AG08395 (cell line): ENCODE data around the gene AQP12B.
"Not testable (repeated sequence)": the region's sequence is repeated elsewhere in the genome, so short reads cannot be mapped to it uniquely, and the experiment has no call there.

Experiments used
- DNase-seq: peaks from one replicate; pipeline ENCODE4 v3.0.0; 2012; ENCODE audit warnings: mixed read lengths, low spot score

Gene AQP12B

GRCh38 chr2:240701091-240701735 lies 18.5 kb upstream of the AQP12B start:
- no peak for DNase-seq

GRCh38 chr2:240700616-240701015 lies 17.9 kb upstream of the AQP12B start:
- DNase-seq = not testable (repeated sequence)

GRCh38 chr2:240699835-240700234 lies 17.1 kb upstream of the AQP12B start:
- not testable (repeated sequence) for DNase-seq

DNA sequence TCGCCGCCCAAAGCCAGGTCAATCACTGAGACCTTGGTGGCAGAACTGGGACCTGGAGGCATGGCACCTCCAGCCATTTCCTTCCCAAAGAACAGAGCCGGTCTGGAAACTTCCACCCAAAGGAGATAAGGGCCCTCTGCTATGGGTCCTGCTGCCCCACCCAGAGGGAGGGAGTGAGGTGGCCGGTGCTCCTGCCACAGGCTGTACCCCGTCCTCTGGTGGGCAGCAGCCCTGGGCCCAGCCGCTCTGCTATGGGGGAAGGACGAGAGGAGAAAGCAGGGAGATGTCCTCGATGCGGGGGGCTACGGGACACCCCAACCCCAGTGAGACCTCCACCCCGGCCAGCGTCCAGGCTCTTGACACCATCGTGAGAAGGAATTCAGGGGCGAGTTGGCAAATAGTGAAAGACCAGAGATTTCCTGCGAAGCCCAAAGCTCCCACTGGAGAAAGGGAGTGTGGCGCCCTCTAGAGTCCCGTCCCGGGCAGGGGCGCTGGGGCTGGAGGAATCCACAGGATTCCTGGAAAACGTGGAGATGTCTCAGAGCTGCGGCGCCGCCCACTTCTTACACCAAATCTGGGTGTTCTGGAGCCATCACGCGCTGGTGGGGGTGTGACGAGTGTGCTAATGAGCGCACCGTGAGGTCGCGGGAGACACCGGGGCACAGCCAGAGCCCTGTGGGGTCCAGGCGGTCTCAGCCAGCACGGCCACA lies 16.3 kb upstream of the AQP12B start:
- DNase-seq = not testable (repeated sequence)

- DNase-seq = not testable (repeated sequence)
These were observed 13.8 kb upstream of the AQP12B start for GRCh38 chr2:240696469-240696868.

- not testable (repeated sequence) for DNase-seq
These were observed 12.9 kb upstream of the AQP12B start for GRCh38 chr2:240695593-240695992.

DNA sequence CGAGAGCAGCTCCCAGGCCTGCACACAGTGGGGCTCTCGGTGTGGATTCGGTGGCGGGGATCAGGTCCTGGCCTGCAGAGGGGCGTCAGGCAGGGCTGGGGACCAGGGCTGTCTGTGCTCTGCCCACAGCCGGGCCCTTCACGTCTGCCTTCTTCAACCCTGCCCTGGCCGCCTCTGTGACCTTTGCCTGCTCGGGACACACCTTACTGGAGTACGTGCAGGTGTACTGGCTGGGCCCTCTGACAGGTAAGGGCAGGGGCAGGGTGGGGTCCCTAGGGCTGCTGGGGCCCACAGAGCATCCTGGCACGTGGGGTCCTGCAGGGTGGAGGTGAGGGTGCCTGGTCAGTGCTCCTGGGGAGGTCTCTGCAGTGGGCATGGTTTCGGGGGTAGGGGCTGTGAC lies 11.6 kb upstream of the AQP12B start:
- DNase-seq = not testable (repeated sequence)

- DNase-seq = not testable (repeated sequence)
These were observed 10.2 kb upstream of the AQP12B start for GRCh38 chr2:240692583-240693561.

GRCh38 chr2:240691631-240692420 lies 9.1 kb upstream of the AQP12B start, which contains the start of gene AQP12A:
Gene AQP12A, plus strand, starts transcription at chr2:240691866. Its CDS starts 48 bp downstream, at chr2:240691914.
- DNase-seq = not testable (repeated sequence)

GRCh38 chr2:240691075-240691427 lies 8.4 kb upstream of the AQP12B start:
- DNase-seq = not testable (repeated sequence)

DNA sequence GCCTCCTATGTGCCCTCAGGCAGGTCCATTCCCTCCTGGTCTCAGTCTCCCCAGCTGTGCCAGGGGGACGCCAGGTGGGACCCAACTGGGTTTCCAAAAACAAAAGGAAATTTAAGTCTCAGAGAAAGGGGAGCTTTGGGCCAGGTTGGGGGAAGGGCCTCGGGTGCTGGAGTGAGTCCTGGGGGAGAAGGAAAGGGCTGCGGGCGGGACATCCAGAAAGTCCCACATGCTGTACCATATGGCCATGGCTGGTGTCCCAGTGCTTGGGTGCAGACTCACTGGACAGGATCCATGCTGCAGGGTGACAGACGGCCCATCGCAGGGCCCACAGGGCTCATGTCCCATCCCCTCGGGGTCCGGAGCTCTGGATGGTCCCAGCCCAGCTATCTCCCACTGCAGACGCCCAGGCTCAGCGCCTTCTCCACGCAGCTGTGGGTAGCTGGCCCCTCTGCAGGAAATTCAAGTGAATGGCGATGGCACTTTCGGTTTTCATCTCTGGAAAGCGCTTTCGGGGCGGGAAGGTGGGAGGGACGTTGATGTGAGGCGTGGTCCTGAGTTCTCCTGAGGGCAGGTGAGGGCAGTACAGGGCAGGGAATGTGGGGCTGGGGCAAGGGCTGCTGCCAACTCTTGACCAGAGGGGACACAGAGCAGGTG lies 7.9 kb upstream of the AQP12B start:
- not testable (repeated sequence) for DNase-seq

GRCh38 chr2:240689975-240690374 lies 7.3 kb upstream of the AQP12B start:
- DNase-seq = no peak

- DNase-seq = no peak
These were observed 5.9 kb upstream of the AQP12B start for GRCh38 chr2:240688553-240688919.

- DNase-seq = no peak
These were observed 5.3 kb upstream of the AQP12B start for GRCh38 chr2:240687741-240688552.

DNA sequence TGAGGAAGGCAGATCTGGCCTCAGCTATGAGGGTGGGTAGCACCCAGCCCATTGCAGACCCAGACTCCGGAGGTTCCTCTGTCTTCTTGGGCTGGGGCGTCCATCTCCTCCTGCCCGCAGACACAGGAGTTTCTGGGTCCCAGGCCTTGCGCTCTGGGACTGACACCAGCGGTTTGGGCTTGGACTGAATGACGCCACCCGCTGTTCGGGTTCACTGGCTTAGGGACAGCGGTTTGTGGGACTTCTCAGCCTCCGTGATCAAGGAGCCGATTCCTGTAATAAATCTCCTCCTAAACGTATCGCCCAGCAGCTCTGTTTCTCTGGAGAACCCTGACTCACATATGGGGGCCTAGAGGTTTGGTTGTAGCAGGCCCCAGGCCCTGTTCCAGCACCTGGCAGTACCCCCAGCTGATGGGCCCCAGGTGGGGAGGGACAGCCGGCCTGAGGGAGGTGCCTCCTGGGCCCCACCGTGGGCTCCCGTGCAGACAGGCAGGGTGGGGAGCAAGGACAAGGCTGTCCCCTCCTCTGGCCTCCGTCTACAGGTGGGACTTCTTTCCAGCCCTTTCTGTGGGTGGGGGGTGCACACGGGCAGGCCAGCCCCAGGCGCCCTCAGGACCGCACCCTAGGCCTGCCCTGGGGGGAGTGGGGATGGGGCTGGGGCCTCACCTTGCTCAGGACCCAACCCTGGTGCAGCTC lies 4.5 kb upstream of the AQP12B start:
- DNase-seq = no peak

DNA sequence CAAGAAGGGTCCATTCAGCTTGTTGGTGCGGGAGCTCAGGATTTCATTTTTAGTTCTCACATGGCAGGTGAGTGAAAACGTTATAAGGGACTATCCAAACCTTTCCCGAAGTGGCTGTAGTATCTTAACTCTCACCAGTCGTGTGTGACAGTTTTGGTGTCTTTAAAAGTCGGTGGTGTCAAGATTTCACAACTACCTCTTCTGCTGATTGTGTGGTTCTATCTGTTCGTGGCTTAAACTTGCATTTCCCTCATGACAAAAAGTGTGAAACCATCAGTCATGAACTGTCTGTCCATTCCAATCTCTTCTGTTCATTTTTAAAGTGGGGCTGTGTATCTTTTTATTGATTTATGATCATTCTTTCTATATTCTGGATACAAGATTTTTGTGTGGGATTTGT lies 3.8 kb upstream of the AQP12B start:
- DNase-seq = no peak

DNA sequence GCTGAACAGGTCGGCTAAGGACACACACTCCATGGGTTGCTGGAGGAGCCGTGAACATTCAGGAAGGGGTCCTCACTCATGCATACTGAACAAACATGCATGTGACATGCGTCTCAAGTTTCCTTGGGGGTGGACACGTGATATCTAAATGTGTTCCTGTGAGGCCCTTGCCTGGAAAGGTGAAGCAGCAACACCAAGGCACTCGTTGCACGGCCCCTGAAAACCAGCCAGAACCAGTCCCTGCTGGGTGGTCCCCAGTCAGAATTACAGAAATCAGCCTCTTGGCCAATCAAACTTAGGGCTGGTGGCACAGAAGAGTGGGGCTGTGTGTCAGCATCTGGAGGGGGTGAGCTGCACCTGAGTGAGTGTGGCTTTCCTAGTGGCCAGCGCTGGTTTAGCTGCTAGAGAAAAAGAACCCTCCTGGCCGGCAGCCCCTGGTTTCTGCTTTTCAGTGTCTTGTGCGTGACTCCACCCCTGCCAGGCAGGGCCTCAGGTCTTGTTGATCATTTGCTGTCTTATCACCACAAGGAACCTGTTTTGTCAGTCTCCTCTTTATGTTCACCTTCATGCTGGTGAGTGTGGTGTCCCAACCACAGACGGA lies 3.2 kb upstream of the AQP12B start:
- no peak for DNase-seq

DNA sequence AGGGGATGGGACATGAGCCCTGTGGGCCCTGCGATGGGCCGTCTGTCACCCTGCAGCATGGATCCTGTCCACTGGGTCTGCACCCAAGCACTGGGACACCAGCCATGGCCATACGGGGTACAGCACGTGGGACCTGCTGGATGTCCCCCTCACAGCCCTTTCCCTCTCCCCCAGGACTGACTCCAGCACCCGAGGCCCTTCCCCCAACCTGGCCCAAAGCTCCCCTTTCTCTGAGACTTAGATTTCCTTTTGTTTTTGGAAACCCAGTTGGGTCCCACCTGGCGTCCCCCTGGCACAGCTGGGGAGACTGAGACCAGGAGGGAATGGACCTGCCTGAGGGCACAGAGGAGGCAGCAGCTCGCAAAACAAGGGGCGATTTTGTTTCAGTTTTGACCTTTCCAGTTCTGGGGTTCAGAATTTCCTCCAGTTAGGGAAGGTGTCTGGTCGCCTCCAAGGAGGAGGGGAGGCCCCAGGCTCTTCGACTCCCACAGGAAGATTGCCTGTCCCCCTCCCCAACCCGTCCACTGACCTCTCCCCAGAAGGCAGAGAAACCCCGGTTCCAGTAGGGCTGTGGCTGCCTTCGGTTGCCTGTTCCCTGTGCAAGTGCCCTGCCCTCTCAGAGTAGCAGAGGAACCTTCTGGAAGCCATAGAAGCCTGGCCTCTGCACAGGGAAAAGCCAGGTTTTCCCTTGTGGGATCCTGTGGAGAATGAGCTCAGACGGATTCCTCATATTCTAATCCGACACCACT lies 1.5 kb upstream of the AQP12B start:
- not testable (repeated sequence) for DNase-seq
